SK-N-SH treated with all-trans-retinoic acid at 6 μM for 48 hours (cell line): ENCODE measurements around the gene CMTM7.
A peak's percentile ranks its signal among the peaks of the same experiment; 100 is the strongest.

ENCODE experiments used
- BACH2 ChIP-seq: fragments of 250-450 bp; sonication (Bioruptor Pico); IDR thresholded peaks from 2 replicates; pipeline ENCODE4 v1.9.0; 2021; ENCODE audit warnings: mild to moderate bottlenecking, borderline replicate concordance
- CSDC2 ChIP-seq: fragments of 250-450 bp; sonication (Bioruptor Pico); IDR thresholded peaks from 2 replicates; pipeline ENCODE4 v1.5.0; 2020; ENCODE audit warnings: mild to moderate bottlenecking, moderate library complexity
- POU6F1 ChIP-seq: fragments of 250-450 bp; sonication (Bioruptor Pico); IDR thresholded peaks from 2 replicates; pipeline ENCODE4 v1.8.0; 2021; ENCODE audit warnings: low read depth, mild to moderate bottlenecking, moderate library complexity, borderline replicate concordance
- PPARA ChIP-seq: fragments of 250-450 bp; sonication (Bioruptor Pico); IDR thresholded peaks from 2 replicates; pipeline ENCODE4 v1.5.0; 2020; ENCODE audit warnings: mild to moderate bottlenecking, borderline replicate concordance
- RARB ChIP-seq: fragments of 250-450 bp; sonication (Bioruptor Pico); IDR thresholded peaks from 2 replicates; pipeline ENCODE4 v1.8.0; 2021; ENCODE audit warnings: mild to moderate bottlenecking, moderate library complexity
- TOX ChIP-seq: fragments of 250-450 bp; sonication (Bioruptor Pico); IDR thresholded peaks from 2 replicates; pipeline ENCODE4 v1.8.0; 2021; ENCODE audit warnings: mild to moderate bottlenecking, moderate library complexity, borderline replicate concordance
- ZFP3 ChIP-seq: fragments of 250-450 bp; sonication (Bioruptor Pico); IDR thresholded peaks from 2 replicates; pipeline ENCODE4 v1.5.0; 2020; ENCODE audit warnings: mild to moderate bottlenecking, moderate library complexity
- ZFP30 ChIP-seq: fragments of 450-650 bp; formaldehyde crosslinking; IDR thresholded peaks from 2 replicates; pipeline ENCODE4 v1.5.0; 2022; ENCODE audit warnings: mild to moderate bottlenecking, moderate library complexity
- ZNF565 ChIP-seq: fragments of 450-650 bp; formaldehyde crosslinking; conservative IDR thresholded peaks from 2 replicates; pipeline ENCODE4 v1.5.0; 2020; ENCODE audit warnings: low read depth, mild to moderate bottlenecking, moderate library complexity
- ZNF8 ChIP-seq: fragments of 450-650 bp; formaldehyde crosslinking; IDR thresholded peaks from 2 replicates; pipeline ENCODE4 v1.5.0; 2020; ENCODE audit warnings: mild to moderate bottlenecking, moderate library complexity
- TF ChIP-seq, protein P1 (sequence below): fragments of 250-450 bp; sonication (Bioruptor Pico); IDR thresholded peaks from 2 replicates; pipeline ENCODE4 v1.8.0; 2020; ENCODE audit warnings: mild to moderate bottlenecking, moderate library complexity, borderline replicate concordance
- TF ChIP-seq, protein P2 (sequence below): fragments of 250-450 bp; sonication (Bioruptor Pico); IDR thresholded peaks from 2 replicates; pipeline ENCODE4 v1.5.1; 2020; ENCODE audit warnings: low read depth, mild to moderate bottlenecking, moderate library complexity

GRCh38 chr3:32420126-32421038 is 28.7 kb downstream of the CMTM7 start:
- no peak for TF ChIP-seq ZFP30
- TF ChIP-seq, protein P1, sequence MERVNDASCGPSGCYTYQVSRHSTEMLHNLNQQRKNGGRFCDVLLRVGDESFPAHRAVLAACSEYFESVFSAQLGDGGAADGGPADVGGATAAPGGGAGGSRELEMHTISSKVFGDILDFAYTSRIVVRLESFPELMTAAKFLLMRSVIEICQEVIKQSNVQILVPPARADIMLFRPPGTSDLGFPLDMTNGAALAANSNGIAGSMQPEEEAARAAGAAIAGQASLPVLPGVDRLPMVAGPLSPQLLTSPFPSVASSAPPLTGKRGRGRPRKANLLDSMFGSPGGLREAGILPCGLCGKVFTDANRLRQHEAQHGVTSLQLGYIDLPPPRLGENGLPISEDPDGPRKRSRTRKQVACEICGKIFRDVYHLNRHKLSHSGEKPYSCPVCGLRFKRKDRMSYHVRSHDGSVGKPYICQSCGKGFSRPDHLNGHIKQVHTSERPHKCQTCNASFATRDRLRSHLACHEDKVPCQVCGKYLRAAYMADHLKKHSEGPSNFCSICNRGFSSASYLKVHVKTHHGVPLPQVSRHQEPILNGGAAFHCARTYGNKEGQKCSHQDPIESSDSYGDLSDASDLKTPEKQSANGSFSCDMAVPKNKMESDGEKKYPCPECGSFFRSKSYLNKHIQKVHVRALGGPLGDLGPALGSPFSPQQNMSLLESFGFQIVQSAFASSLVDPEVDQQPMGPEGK (CRISPR knock-in tag) = no peak
- no peak for TF ChIP-seq TOX
- TF ChIP-seq CSDC2 (CRISPR knock-in tag) = no peak
- TF ChIP-seq ZNF8 (CRISPR knock-in tag) = no peak
- no peak for TF ChIP-seq BACH2 (CRISPR knock-in tag)
- no peak for TF ChIP-seq RARB (CRISPR knock-in tag)
- 0 out of 2 replicates have a peak, but pooled peaks have one; percentile 30 for TF ChIP-seq ZFP3 (CRISPR knock-in tag)
- TF ChIP-seq POU6F1 (CRISPR knock-in tag) = no peak
- no peak for TF ChIP-seq ZNF565
- TF ChIP-seq PPARA (CRISPR knock-in tag) = no peak
- TF ChIP-seq, protein P2, sequence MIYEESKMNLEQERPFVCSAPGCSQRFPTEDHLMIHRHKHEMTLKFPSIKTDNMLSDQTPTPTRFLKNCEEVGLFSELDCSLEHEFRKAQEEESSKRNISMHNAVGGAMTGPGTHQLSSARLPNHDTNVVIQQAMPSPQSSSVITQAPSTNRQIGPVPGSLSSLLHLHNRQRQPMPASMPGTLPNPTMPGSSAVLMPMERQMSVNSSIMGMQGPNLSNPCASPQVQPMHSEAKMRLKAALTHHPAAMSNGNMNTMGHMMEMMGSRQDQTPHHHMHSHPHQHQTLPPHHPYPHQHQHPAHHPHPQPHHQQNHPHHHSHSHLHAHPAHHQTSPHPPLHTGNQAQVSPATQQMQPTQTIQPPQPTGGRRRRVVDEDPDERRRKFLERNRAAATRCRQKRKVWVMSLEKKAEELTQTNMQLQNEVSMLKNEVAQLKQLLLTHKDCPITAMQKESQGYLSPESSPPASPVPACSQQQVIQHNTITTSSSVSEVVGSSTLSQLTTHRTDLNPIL (CRISPR knock-in tag) = no peak
